ENCODE measurements around the gene COL26A1.
"Not testable (repeated sequence)": the region's sequence is repeated elsewhere in the genome, so short reads cannot be mapped to it uniquely, and the experiment has no call there.

The COL26A1 gene

GRCh38 chr7:101602484-101603241 is 240.0 kb downstream of the COL26A1 start:
- DNase-seq = peak; percentile 89

- DNase-seq = no peak
Measured at GRCh38 chr7:101604331-101604933, 241.8 kb downstream of the COL26A1 start.

GRCh38 chr7:101604934-101605332 is 242.3 kb downstream of the COL26A1 start:
- DNase-seq = not testable (repeated sequence)

- DNase-seq = peak; percentile 19
Measured at GRCh38 chr7:101605611-101606497, 243.2 kb downstream of the COL26A1 start.

- no peak for DNase-seq
Measured at GRCh38 chr7:101606498-101606923, 243.8 kb downstream of the COL26A1 start.

Data from femur (tissue), 1 donor.